Skeletal muscle tissue (tissue), 4 donors: ENCODE measurements around the gene CASTOR1. TPM values are rescaled to one million over a fixed set of nuclear protein-coding genes. Genes with fewer than 3 reads are reported as not detected.
A peak's percentile ranks its signal among the peaks of the same experiment; 100 is the strongest.

Experiments used
- H3K27ac ChIP-seq: one replicate; pipeline ENCODE4 v1.7.0; 2013; ENCODE audit warnings: mild to moderate bottlenecking, low read depth, low read length, inconsistent platforms
- H3K27me3 ChIP-seq, 3 donors: one replicate each; pipeline ENCODE4 v1.7.0; 2013; ENCODE audit warnings: low read length in 3 of 3; ENCODE audit not compliant: control insufficient read depth in 3 of 3, insufficient read depth in 3 of 3
- H3K36me3 ChIP-seq, 3 donors: one replicate each; pipeline ENCODE4 v1.7.0; 2013; ENCODE audit warnings: low read length in 3 of 3; ENCODE audit not compliant: control insufficient read depth in 3 of 3, insufficient read depth in 3 of 3
- H3K4me1 ChIP-seq, 3 donors: one replicate each; pipeline ENCODE4 v1.7.0; 2013; ENCODE audit warnings: low read length in 3 of 3, mild to moderate bottlenecking in 3 of 3; ENCODE audit not compliant: control insufficient read depth in 3 of 3, insufficient read depth in 3 of 3
- H3K4me3 ChIP-seq, 3 donors: one replicate each; pipeline ENCODE4 v1.7.0; 2013; ENCODE audit warnings: low read length in 3 of 3
- H3K9ac ChIP-seq, 3 donors: one replicate each; pipeline ENCODE4 v1.7.0; 2013; ENCODE audit warnings: low read length in 3 of 3, mild to moderate bottlenecking in 3 of 3, moderate library complexity in 2 of 3, low read depth in 1 of 3
- H3K9me3 ChIP-seq, 3 donors: one replicate each; pipeline ENCODE4 v1.7.0; 2013; ENCODE audit warnings: low read length in 3 of 3; ENCODE audit not compliant: control insufficient read depth in 3 of 3
- total RNA-seq: library from RNA; depleted of rRNA; stranded (reverse); fragments of >200 nt; gene quantifications from one replicate; pipeline ENCODE4 v1.2.3, GENCODE V29; 2014
- donor health status: Osteomylitis.

The CASTOR1 gene
- total RNA-seq, 1 donor from 2014 or later = 2.6 TPM

DNA sequence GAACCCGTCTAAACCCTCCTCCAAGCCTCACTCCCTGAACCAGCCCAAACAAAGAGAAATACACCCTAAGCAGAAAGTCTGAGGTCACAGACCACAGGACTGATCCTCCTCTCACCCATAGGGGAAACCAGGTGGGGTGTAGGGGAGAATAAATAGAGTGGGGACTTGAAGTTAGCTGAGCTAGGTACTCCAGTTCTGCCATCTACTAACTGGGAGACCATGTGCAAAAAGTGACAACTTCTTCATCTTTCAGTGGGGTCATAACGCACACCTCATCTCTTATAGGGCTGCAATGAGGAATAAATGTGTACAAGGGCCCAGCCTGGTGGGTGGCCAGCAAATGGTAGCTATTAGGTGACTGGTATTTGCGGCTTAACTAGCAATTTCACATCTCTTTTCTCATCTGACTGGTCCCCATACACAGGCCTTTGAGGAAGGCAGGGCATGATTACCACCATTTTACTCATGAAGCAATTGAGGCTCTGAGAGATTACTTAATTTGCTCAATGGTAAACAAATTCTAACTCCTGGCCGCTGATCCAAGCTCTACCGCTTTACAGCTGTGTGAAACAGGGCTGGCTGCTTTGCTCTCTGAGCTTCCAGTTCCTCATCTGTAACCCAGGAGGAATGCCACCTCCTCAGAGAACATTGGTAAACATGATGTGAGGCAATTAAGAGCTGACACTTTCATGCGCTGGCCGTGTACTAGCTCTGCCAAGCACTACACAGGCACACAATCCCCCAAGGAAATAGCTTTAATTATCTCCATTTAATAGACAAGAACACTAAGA lies 20.8 kb upstream of the CASTOR1 start:
- Histone ChIP-seq H3K9me3 (no peaks in the 10 kb centered on the region), H3K9ac (no peak overlapping the region), H3K36me3 (no peaks in the 10 kb centered on the region), H3K27me3 (no peaks in the 10 kb centered on the region), H3K27ac (no peak overlapping the region), H3K4me1 (peaks cover 58 to 66% (median 60%) of the 10 kb centered on the region in 3 donors), H3K4me3 (no peak overlapping the region)

DNA sequence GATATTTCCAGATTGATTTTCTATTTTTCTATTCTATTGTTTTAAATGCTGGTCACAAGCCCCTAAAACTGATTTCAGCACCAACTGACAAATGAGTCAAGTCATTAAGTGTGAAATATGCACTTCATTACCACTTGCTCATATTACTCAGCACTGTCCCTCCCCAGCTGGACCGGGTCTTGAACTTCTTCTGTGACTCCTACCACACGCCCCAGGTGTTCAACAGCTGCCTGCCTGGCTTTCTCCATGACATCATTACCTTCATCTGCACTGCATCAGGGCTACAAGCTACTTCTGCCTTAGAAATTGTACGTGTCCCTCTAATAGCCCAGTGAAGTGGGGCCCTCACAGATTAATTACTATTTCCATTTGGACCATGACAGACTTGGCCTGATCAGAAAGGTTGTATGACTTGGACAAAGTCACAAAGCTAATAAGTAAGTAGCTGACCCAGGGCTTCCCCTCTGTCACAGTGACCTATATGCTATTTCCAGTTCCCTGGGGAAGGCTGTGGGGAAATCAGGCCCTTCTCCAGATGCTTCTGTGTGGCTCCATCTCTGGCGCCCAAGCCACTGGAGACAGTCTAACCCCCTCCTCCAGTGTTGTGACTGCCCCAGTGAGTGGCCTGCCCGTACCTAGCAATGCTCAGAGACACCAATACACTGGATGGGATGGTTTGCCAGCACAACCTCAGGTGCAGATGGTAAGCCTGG lies 19.4 kb upstream of the CASTOR1 start:
- H3K4me1 ChIP-seq = peaks cover 68 to 75% (median 70%) of the 10 kb centered on the region in 3 donors
- no peak overlapping the region for H3K4me3 ChIP-seq
- H3K27me3 ChIP-seq = no peaks in the 10 kb centered on the region
- peaks cover 0 to under 1% (median 0%) of the 10 kb centered on the region in 3 donors for H3K36me3 ChIP-seq
- H3K9me3 ChIP-seq = no peaks in the 10 kb centered on the region
- H3K27ac ChIP-seq = no peak overlapping the region
- H3K9ac ChIP-seq = peak overlapping the region in 1 of 3 donors; percentile 16

DNA sequence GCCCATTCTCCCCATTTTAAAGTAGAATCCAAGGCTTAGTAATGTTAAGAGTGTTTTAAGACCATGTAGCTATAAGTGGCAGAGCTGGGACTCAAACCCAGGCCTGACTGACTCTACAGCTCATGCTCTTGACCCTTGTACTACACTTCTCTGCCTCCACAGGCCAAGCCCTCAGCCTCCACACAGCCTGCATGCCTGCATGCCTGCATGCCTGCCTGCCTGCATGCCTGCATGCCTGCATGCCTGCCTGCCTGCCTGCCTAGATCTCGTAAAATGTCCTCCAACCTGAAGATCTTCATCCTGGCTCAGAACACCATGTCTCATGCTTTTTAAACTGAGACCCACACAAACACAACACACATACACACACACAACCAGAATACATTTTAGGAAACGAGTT lies 18.8 kb upstream of the CASTOR1 start:
- no peak overlapping the region for H3K9ac ChIP-seq
- H3K9me3 ChIP-seq = no peaks in the 10 kb centered on the region
- peaks cover 73 to 75% (median 74%) of the 10 kb centered on the region in 3 donors for H3K4me1 ChIP-seq
- H3K4me3 ChIP-seq = no peak overlapping the region
- peaks cover 0 to 4% (median 3%) of the 10 kb centered on the region in 3 donors for H3K36me3 ChIP-seq
- no peak overlapping the region for H3K27ac ChIP-seq
- no peaks in the 10 kb centered on the region for H3K27me3 ChIP-seq

DNA sequence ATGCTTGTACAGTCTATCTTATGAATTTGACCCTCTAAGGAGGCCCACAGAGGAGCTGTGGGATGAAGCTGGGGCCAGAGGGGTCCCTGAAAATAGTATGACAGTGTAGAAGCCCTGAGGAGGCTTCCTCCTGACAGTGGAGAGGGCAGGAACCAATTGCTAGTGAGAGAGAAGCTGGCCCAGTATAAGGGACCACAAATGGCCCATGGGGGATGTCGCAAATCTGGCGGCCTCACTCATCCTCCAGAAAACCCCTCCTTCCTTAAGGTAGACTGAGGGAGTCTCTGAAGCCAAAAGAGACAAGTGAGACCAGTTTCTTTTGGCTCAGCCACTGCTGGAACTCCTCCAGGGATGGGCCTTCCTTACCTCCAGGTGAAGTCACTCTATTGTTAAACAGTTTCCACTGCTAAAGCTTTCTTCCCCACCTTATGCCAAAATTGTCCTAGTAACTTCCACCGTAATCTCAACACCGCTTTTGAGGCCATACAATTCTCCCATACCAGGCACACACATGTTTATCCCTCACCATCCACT lies 17.8 kb upstream of the CASTOR1 start:
- Histone ChIP-seq H3K4me1 (peaks cover 74 to 79% (median 78%) of the 10 kb centered on the region in 3 donors), H3K9me3 (no peaks in the 10 kb centered on the region), H3K27me3 (no peaks in the 10 kb centered on the region), H3K4me3 (no peak overlapping the region), H3K36me3 (peaks cover 0 to 4% (median 3%) of the 10 kb centered on the region in 3 donors), H3K27ac (peak overlapping the region; percentile 6), H3K9ac (no peak overlapping the region)

DNA sequence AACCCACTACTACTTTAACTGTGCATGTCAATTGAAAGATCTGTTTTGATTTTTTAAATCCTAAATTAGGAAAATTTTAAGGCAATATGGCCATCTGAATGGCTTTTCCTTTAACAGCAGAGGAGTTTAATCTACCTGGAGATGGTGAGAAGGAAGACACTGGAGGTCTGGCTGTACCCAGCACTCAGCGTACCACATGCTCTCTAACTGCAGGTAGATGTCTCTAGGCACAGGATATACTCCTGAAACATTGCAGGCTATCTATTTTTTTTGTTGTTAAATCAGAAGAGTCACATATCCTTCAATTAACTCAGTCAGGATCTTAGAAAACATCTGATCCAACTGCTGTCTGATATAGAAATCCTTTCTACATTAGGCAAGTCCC lies 17.3 kb upstream of the CASTOR1 start:
- H3K9me3 ChIP-seq = no peaks in the 10 kb centered on the region
- H3K4me1 ChIP-seq = peaks cover 74 to 79% (median 78%) of the 10 kb centered on the region in 3 donors
- peak overlapping the region; percentile 6 for H3K27ac ChIP-seq
- H3K36me3 ChIP-seq = peaks cover 2 to 4% (median 3%) of the 10 kb centered on the region in 3 donors
- no peaks in the 10 kb centered on the region for H3K27me3 ChIP-seq
- no peak overlapping the region for H3K4me3 ChIP-seq
- no peak overlapping the region for H3K9ac ChIP-seq

DNA sequence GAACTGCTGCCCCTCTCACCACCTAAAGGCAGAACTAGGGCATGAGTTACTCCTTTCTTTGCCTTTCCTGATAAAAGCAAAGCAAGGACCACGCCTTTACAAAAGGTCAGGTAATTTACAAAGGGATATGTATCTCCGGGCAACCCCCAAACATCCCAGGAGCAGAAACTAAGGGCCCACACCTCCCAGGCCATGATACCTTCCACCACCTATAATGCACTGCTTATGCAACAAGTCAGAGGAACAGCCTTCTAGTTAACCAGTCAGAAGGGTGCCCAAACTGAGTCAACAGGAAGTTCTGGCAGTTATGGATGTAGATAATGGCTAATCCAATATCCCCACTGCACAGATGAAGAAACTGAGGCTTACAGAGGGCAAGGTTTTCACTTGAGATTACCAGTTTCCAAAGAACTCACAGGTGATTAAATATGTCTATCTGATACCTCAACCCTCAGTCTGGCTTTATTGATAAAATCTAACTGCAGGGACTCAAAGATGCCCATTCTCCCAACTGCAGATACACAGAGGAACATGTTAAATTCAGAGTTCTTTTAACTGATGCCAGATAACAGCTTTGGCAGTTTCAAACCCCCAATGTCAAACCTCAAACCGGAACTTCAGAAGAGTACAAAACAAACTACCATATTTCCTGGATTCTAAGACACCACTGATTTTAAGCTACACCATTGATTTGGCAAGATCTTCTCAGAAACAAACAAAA lies 16.8 kb upstream of the CASTOR1 start:
- peak overlapping the region in 1 of 3 donors; percentile 31 for H3K4me3 ChIP-seq
- H3K27ac ChIP-seq = peak overlapping the region; percentile 73
- H3K9me3 ChIP-seq = no peaks in the 10 kb centered on the region
- peaks cover 74 to 79% (median 78%) of the 10 kb centered on the region in 3 donors for H3K4me1 ChIP-seq
- H3K36me3 ChIP-seq = peaks cover 3 to 4% (median 4%) of the 10 kb centered on the region in 3 donors
- no peaks in the 10 kb centered on the region for H3K27me3 ChIP-seq
- H3K9ac ChIP-seq = peak overlapping the region in 1 of 3 donors; percentile 10

DNA sequence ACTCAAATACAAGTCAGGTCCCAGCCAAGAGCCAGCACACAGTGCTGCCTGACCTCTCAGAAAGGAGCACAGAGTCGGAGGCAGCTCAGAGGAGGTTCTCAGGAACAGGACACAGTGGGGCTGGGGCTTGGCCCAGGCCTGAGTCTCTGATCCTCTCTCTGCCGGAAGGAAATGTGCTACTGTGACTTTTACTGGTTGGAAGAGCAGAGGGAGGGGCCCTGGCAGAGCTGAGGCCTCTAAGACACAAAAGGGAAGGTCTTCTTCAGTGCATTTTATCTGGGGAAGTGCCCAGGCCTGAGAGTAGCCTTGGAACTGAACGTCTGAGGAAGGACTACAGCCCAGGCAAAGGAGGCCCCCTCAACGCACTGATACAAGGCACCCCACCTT lies 16.2 kb upstream of the CASTOR1 start:
- peaks cover 74 to 78% (median 77%) of the 10 kb centered on the region in 3 donors for H3K4me1 ChIP-seq
- H3K27me3 ChIP-seq = no peaks in the 10 kb centered on the region
- peak overlapping the region in 2 of 3 donors; percentile 10 to 27 for H3K9ac ChIP-seq
- H3K36me3 ChIP-seq = peaks cover 3 to 5% (median 4%) of the 10 kb centered on the region in 3 donors
- peak overlapping the region in 1 of 3 donors; percentile 32 for H3K4me3 ChIP-seq
- peak overlapping the region; percentile 73 for H3K27ac ChIP-seq
- H3K9me3 ChIP-seq = no peaks in the 10 kb centered on the region

DNA sequence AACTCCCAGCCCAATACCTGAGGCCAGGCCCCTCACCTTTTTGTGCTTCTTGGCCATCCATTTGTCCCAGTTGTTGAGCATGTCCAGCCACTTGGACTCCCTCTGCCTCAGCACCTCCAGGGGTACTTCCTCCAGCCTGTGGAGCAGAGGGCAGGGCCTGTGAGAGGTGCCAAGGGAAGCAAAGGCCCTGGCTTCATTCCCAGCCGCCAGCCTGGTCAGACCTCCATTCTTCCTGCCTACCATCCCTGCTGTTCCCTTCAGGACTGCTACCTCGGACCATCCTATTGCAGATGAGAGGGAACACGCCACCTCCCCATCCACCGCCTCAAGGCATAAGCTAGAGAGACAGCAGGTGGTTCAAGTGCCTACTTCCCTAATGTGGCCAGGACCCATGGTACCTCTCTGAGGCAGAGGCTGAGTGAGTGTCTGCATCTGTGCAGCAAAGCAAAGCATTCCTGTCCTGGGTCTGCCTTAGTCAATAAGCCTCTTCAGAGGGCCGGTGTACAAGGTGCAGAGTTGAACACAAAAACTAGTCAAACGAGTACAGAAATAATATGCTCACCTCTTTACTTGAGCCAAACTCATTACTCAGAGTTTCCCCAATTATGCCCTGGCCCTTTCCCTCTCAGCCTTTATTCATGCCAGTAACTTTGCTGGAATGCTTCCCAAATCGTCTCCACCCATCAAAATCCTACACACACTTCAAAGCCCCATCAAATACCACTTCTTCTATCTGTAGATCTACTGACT lies 15.4 kb upstream of the CASTOR1 start:
- H3K4me1 ChIP-seq = peaks cover 69 to 72% (median 71%) of the 10 kb centered on the region in 3 donors
- H3K27me3 ChIP-seq = no peaks in the 10 kb centered on the region
- H3K9ac ChIP-seq = peak overlapping the region in 2 of 3 donors; percentile 8 to 10
- H3K27ac ChIP-seq = peak overlapping the region; percentile 73
- H3K4me3 ChIP-seq = no peak overlapping the region
- no peaks in the 10 kb centered on the region for H3K9me3 ChIP-seq
- H3K36me3 ChIP-seq = peaks cover 3 to 5% (median 4%) of the 10 kb centered on the region in 3 donors

DNA sequence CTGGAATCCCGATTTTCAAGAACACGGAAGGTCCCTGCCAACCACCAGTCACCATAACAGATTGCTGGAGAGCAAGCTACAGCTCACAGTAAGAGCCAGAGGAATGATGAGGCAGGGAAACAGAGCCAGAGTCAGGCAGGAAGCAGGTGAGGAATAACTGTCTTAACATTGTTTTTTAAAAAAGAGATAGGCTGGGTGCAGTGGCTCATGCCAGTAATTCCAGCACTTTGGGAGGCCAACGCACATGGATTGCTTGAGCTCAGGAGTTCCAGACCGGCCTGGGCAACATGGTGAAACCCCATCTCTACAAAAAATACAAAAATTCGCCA lies 13.5 kb upstream of the CASTOR1 start:
- peaks cover 56 to 60% (median 57%) of the 10 kb centered on the region in 3 donors for H3K4me1 ChIP-seq
- no peaks in the 10 kb centered on the region for H3K9me3 ChIP-seq
- peaks cover 6 to 18% (median 13%) of the 10 kb centered on the region in 3 donors for H3K36me3 ChIP-seq
- H3K27ac ChIP-seq = peak overlapping the region; percentile 57
- no peaks in the 10 kb centered on the region for H3K27me3 ChIP-seq
- H3K4me3 ChIP-seq = no peak overlapping the region
- H3K9ac ChIP-seq = no peak overlapping the region
